Inflammatory macrophage treated with lipopolysaccharide for 1 hour (primary cell): Measurements from ENCODE around the gene PDIA5.
A peak's percentile ranks its signal among the peaks of the same experiment; 100 is the strongest.

Experiments used
- DNase-seq, 2 donors: peaks; one replicate each; pipeline ENCODE4 v3.0.0-alpha.2; 2020 to 2022

Gene PDIA5

DNA sequence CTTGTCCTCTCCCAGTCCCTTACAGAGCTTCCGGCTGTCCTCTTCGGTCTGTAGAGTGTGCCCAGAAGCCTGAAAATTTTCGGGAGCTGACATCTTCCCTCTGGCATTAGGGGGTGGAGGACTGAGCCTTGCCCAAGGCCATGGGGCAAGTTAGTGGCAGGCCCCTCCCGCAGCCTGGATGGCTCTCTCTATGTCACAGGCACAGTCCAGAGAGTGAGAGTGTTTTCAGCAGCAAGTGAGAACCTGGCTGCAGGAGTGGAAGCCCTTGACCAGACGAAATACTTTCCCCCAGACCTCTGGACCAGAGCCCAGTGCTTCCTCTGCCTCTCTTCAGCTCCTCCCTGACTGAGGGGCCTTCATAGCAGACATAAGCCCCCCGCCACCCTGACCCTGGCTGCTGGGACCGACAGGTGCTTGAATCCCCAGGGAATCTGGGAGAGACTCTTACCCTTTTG is 84.5 kb downstream of the PDIA5 start:
- DNase-seq = no peak

DNA sequence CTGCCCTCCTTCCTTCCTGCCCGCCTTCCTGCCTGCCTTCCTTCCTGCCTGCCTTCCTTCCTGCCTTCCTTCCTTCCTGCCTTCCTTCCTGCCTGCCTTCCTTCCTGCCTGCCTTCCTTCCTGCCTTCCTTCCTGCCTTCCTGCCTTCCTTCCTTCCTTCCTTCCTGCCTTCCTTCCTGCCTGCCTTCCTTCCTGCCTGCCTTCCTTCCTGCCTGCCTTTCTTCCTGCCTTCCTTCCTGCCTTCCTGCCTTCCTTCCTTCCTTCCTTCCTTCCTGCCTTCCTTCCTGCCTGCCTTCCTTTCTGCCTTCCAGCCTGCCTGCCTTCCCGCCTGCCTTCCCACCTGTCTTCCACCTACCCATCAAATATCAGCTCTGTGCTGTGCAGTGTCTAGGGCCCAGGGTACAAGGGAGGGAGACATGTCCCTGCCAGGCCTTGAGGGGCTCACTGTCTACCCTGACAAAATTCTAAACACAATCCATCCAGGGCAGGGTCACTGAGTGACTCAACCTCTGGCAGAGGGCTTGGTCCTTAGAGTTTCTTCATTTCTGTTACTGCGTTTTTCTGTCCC is 85.1 kb downstream of the PDIA5 start:
- peak in 1 of 2 donors; percentile 10 for DNase-seq

DNA sequence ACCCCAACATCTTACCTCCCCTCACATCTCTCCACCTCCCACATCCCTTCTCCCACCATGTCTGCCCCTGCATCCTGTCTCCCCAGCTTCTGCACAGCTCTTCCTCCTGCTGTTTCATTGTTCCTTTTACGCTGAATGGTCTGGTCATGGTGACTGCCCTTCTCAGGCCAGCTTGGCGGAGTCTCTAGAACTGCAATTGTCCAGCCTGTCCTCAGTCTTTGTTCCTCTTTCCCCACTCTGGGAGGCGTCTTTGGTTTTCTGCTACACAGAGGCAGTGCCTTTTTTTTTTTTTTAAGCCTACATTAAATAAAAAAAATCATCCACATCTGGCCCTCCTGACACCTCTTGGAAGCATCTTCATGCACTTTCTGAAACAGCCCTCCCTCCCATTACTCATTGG is 85.9 kb downstream of the PDIA5 start:
- peak; percentile 54 to 71 for DNase-seq

DNA sequence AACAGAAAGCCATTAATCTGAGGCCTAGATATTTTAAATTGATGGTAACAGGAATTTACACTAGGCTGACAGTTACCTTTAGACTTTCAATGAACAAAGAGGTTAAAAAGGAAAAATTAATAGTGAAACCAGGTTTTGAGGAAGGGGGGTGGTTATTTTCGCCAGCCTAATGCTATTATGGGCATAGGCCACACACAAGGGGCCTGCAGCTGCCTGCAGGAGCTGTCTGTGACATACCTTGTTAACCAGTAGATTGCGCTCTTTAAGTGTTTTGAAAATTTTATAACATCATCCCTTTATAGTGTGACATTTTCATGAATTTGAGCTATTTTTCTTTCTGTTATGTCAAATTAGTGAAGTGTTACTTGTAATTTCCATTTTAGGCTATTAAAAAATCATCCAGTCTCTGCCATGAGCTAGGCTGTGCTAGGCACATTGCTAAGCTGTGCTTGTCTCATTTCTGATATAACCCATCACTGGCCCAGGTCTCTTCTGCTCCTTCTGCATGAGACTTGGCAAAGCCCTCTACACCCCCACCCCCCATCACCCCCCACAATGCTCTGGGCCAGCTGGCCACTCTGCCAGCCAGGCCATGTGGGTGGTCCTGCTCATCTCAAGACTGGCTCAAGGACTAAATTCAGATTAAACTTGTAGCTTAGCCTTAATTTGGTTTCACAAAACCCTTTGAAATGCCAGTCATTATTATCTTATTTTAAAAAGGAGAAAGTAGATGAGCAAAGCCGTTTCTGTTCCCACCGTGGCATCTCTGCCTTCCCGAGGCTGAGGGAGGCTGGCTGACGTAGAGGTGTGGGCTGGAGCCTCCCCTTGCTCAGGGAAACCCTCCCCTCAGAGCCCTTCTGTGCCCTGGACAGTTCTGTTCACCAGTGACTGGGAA is 86.5 kb downstream of the PDIA5 start:
- peak in 1 of 2 donors; percentile 7 for DNase-seq

DNA sequence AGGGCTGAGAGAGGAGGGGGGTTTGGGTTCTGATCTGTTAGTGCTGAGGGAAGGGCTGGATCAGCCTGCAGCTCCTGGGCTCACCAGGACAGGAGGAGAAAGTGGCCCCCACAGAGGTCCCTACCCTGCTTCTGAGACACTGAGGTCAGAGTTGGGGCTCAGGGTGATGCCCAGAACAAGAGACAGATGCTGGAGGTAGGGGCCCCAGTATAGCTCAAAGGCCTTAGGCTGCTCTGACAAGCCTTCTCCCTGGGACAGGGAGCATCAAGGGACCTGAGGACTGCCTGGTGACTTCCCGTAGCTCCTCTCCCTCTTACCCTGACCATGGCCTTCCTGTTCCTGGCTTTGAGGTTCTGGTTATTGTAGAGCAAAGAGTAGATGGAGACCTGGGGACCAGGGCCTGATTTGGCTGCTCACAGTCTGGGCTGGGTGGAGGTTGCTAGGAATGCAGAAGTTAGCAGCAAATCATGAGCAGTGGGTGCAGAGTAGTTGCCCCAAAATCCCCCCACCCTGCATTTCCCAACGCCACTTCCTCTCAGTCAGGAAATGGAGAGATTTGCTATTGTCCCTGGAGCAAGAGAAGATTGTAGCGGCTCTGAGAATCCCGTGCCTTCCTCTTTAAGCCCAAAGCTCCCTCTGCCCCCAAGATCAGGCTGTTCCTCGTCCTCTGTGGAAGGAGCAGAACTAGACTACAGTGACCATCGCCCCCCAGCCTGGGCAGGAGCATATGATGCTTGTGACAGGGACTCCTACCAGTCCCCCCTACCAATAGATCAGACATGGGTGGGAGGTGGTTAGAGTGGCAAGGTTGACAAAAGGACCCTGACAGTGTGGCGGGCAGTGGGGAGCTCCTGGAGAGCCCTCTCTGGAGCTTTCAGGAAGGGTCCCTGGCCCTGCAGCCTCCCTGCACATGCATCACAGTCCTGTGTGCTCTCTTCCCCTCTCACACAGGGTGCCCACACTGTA is 87.5 kb downstream of the PDIA5 start:
- DNase-seq = peak; percentile 66

DNA sequence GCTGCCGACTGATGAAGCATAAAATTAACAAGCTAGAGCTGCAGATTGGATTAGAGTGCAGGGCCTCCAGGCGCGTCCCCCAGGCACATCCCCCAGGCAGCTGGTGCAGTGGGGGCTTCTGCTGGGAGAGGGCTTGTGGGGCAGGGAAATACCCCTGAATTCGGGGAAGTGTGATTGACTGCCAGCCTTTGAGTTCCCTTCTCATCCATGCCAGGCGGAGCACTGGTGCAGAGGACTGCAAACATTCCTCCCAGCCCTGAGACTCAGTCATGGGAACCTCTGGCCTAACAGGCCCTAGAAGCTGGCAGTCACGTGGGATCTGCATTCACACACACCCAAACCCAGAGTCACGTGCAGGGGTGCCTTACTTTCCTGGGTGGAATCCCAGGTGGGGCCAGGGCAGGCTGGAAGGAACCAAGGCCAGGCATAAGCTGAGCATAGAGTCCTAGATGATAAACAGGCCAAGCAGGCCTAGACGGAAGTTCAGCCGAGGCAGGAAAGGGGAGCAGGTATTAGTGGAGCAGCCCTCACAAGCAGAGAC is 88.7 kb downstream of the PDIA5 start:
- DNase-seq = no peak

- DNase-seq = no peak
Measured at GRCh38 chr3:123156276-123156995, 89.6 kb downstream of the PDIA5 start.

DNA sequence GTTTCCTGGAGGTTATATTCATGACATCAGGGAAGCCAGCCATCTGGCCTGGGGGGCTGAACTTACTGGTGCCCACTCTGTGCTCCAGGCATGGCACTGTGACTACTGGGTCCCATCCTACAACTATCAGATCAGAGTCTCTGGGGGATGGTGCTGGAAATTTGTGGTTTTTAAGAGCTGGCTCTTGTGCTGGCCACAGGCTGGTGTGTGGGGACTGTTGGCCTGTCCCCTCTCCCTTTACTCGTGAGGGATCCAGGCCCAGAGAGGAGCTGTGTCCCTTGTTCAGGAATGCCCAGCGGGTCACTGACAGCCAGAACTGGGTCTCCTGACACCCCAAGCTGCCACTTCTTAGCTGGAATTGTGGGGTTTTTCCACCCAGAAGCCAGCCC is 90.4 kb downstream of the PDIA5 start:
- DNase-seq = no peak

GRCh38 chr3:123157598-123158287 is 90.9 kb downstream of the PDIA5 start:
- DNase-seq = no peak

DNA sequence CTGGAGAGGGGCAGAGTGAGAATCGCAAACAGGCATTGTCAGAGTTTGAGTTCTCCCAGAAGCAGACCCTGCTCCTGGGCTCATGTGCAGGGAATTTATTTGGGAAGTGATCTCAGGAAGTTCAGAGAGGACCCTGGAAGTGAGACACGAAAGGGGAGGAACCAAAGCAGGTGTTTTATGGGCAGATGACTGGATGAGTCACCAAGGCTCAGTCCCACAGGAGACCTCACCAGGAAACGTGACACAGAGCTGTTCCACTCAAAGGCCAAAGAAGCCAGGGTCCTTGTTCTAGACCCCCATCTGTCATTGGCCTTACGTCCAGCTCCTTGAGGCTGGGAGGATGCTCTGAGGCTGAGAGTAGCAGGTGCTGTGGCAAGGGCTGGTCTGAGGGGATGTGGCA is 91.5 kb downstream of the PDIA5 start:
- no peak for DNase-seq

DNA sequence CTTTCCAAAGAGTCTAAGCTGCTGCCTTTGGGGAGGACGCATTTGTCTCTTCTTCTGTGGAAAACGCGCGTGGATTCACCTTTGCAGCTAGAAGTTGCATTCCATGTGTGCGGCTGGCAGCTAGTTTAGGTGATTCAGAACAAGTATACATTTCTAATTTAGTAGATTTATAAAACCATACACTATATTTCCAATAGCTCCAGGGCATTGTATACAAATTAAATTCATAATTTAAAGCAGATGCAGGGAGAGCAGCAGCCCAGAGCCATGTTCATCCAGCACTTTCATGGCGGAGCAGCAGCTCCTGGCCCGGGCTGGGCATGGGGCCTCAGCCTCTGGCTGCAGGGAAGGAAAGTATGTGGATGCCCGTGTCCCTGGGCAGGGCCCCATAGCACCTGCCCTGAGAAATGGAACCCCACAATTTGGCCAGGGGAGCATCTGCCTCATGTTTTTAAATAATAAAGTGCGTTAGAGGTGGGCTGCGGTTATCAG is 92.1 kb downstream of the PDIA5 start:
- no peak for DNase-seq

- no peak for DNase-seq
Measured at GRCh38 chr3:123159926-123160635, 93.3 kb downstream of the PDIA5 start.

DNA sequence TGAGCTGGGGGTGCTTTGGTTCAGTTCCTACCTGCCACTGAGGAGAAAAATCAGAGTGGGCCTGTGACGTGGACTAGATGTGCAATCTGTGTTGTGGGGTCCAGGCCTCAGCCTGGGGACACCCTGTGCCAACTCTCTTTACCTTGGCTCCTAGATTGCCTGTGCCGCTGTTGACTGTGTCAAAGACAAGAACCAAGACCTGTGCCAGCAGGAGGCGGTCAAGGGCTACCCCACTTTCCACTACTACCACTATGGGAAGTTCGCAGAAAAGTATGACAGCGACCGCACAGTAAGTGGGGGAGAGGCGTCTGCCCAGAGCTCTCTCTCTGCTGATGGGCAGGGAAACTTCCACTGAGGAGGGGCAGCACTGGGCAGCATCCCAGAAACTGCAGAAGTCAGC is 94.3 kb downstream of the PDIA5 start:
- DNase-seq = no peak

GRCh38 chr3:123163141-123163540 is 96.3 kb downstream of the PDIA5 start:
- DNase-seq = no peak

GRCh38 chr3:123165163-123165562 is 98.3 kb downstream of the PDIA5 start:
- no peak for DNase-seq

- no peak for DNase-seq
Measured at GRCh38 chr3:123167686-123168085, 100.9 kb downstream of the PDIA5 start.

GRCh38 chr3:123168122-123168521 is 101.3 kb downstream of the PDIA5 start:
- no peak for DNase-seq

DNA sequence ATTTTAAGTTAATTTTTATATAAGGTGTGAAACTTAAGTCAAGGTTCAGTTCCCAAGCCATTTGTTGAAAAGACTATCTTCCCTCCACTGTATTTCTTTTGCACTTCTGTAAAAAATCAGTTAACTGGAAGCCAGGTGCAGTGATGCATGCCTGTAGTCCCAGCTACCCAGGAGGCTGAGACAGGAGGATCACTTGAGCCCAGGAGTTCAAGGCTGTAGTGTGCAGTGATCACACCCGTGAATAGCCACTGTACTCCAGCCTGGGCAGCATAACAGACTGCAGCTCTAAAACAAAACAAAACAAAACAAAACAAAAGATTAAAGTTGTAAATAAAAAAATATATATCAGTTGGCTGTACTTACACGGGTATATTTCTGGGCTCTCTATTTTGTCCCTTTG is 101.8 kb downstream of the PDIA5 start:
- DNase-seq = no peak

- no peak for DNase-seq
Measured at GRCh38 chr3:123169492-123169929, 102.7 kb downstream of the PDIA5 start.

- no peak for DNase-seq
Measured at GRCh38 chr3:123169930-123170329, 103.1 kb downstream of the PDIA5 start.

GRCh38 chr3:123180791-123181190 is 114.0 kb downstream of the PDIA5 start:
- no peak for DNase-seq
